NCI-H2196 (cell line): ENCODE data around the gene BPHL.
"Not testable (repeated sequence)": the region's sequence is repeated elsewhere in the genome, so short reads cannot be mapped to it uniquely, and the experiment has no call there.

Experiments used
- DNase-seq: peaks from one replicate; lab custom pipeline; 2025; ENCODE audit not compliant: unreplicated experiment; lab: John Stamatoyannopoulos, UW

The BPHL gene

DNA sequence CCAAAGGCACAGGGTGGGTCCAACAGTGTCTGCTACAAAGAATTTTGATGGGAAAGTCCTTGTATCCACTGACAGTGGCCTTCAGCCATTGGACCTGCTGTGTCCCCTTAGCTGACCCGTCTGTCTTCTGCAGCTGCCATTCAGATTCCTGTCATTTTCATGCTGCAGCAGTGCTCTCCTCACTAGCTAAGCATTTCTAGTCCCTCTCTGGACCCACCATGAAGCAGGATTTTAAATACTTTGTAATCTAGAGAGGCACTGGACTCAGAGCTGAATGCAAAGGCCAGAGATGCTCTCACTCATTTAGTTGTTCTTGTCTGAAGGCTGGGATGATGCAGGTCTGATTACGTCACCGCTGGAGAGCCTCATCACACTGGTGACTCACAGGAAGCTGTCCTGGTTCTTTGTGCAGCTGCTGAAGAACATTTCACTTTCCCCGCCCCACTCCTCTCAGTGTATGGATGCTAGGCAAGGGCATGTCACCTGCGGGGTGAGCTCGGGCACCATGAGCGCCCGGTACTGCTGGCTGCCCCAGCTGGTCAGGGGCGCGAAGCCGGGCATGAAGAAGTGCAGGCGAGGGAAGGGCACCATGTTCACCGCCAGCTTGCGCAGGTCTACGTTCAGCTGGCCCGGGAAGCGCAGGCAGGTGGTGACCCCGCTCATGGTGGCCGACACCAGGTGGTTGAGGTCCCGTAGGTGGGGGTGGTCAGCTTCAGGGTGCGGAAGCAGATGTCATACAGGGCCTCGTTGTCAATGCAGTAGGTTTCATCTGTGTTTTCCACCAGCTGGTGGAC lies 58.2 kb downstream of the BPHL start:
- DNase-seq, result peak; percentile 56

DNA sequence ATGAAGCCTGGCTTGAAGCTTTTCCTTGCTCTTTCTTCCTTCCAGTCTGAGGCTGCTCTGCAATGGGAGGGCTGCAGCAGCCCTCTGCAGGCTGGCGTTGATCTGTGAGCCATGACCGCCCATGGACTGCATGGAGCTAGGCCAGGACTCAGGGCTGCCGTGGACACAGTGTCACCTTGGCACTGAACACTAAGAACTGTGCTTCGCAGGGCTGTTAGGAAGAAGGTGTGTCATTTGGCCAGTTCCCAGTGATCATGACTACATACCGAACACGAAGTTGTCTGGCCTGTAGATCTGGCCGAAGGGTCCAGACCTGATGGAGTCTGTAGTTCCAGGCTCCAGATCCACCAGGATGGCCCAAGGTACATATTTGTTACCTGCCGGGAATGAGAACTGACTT lies 60.2 kb downstream of the BPHL start:
- not testable (repeated sequence) for DNase-seq

DNA sequence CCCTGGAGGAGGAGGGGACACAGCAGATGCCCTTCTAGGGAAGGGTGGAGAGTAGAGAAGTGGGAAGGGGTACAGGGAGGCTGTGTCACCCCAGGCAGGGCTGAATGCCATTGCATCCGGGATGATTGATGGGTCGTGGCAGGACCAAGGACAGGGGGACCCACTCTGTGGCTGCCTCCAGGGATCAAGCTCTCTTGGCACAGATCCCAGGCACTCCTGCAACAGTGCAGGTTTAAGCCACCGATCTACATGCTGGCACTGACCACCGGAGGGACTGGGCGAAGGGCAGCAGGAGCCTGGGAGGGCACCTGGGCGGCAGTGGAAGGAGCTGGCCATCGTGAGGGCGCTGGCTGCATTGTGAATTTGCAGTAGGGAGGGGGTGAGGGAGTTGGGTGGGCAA lies 61.4 kb downstream of the BPHL start:
- DNase-seq, result not testable (repeated sequence)

DNA sequence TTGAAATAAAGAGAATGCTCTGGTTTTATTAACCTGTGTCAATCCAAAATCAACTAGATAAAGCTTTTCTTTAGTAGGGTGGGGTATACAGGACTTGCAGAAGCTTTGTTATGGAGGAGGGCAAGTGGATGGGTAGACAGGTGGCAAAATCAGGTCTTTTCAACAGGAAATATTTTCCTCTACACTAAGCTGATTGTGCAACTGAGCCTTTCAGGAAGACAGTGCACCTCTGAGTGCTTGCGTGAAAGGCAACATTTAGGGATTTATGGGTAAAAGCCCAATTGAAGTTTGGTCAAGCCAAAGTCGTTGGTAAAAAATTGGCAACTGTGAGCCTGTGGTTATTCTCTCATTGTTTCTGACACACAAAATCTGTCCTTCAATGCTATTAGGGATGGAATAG lies 62.6 kb downstream of the BPHL start:
- no peak for DNase-seq

DNA sequence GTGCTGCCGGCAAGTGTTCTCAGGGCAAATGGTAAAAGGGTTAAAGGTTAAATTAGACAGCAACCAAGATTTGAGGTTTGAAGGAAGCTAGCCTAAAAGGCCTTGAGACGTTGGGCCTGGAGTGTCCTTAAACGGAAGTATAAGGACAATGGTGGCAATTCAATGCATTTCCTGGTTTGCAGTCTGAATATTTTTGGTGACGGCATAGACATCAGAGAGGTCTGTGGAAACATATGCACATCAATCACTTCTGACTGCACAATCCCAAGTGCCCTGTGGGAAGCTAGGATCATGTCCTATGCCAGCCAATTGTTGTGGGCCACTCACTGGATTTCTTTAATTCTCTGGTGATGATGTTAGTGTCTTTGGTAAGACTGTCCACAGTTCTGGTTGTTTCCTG lies 64.6 kb downstream of the BPHL start:
- DNase-seq, result no peak

DNA sequence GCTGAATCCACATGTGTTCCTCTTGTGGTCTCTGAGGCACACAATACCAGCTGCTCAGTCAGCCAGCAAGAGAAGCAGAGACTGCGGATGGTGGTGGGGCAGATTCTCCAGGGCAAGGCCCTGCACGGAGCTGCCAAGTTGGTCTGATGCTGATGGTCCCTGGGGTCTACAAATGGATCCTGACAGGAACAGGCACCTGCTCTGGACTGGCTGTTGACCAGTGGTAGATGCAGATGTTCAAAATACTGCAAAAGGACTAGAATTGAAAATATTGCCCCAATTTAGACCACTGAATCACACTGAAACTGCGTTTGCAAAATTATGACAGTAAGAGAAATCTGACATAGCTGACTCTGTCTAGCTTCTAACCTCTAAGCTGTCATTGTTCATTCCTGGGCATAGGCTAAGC lies 68.5 kb downstream of the BPHL start:
- no peak for DNase-seq

DNA sequence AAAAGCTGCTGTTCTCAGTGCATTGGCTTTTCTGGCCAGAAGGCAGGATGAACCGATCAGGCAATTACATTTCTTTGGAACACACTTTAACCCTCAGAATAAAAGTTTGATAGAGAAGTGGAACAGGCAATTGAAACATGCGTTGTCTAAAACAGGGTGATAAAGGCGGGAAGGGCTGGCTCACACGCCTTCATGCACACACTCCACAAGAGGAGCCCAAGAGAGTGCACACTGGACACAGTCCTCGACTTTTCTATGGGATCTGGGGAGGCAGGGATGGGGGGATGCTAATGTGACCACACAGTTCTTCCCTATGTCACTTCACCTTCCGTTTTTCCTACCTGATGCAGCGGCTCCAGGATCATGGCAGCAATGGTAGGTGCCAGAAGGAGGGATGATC lies 69.8 kb downstream of the BPHL start:
- no peak for DNase-seq

DNA sequence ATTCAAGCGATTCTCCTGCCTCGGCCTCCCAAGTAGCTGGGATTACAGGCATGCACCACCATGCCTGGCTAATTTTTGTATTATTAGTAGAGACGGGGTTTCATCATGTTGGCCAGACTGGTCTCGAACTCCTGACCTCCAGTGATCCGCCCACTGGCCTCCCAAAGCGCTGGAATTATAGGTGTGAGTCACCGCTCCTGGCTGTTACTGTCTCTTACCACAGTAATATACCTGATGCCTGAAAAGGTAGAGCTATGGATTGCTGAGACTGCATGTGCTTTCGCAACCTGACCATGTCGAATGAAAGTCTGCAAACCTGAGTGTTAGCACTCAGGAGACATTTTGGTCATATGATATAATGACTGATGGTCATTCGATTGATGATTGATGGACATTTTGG lies 70.7 kb downstream of the BPHL start:
- DNase-seq, result not testable (repeated sequence)

DNA sequence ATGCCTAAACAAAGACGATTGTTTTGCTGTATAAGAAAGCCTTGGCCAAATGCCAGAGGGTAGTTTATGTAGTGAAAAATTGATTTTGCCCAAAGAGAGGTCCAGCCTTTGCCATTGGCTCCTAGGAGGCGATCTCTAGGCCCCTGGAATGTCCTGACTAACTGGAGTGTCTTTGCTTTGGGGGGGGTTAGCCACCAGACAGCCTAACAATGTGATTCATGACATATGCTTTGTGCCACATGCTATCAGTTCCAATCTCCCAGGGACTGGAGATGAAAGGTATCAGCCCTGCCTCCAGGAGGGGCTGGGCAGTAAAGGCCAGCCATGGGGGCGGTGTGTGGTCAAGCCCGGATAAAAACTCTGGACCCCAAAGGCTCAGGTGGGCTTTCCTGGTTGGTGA lies 71.5 kb downstream of the BPHL start:
- no peak for DNase-seq

DNA sequence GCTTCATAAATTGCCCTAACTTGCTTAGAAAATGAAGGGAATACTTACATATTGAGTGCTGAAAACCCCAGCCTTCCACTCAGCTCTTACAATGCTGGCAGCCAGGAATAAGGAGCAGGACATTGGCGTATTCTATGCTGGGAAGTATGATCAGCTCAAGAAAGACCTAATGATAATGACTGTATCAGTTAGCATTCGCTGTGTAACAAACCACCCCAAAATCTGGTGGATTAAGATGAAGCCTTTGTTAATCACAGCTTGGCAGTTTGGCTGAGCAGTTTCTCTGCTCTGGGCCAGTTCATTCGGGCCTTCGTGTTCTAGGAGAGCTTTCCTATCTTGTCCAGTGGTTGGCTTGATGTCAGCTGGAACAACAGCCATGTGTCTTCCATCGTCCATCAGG lies 72.3 kb downstream of the BPHL start:
- DNase-seq, result no peak

DNA sequence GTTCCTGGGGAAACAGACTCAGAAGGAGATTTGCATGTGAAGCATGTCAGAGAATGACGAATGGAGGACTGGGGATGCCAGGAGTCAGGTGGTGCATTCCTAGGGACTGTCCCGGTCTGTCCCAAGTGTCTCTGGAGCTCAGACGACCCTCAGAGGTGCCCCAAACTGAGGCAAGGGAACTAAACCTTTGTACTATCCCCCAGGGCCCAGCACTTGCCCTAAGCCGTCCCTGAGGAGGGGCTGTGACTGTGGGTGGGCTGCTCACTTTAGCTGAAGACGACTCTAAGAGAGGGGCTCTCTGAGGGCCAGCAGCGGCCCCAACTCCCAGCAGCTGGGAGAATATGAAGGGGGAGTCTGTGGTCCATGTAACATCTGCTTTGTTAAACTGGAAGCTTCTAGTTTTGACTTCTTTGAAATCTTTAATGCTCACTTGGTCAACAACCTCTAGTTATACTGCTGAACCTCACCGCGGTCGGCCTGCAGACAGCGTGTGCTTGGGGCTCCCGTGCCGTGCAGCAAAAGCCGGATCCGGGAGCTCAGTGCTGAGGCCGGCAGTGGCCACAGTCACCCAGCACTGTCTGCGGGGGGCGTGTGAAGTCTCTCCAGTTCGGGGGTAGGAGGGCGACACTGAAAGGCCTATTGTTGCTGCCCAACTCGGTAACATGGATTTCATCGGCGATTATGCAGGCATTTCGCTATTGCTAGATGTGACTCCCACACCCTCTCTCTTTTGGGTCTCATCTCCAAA lies 74.8 kb downstream of the BPHL start:
- no peak for DNase-seq

DNA sequence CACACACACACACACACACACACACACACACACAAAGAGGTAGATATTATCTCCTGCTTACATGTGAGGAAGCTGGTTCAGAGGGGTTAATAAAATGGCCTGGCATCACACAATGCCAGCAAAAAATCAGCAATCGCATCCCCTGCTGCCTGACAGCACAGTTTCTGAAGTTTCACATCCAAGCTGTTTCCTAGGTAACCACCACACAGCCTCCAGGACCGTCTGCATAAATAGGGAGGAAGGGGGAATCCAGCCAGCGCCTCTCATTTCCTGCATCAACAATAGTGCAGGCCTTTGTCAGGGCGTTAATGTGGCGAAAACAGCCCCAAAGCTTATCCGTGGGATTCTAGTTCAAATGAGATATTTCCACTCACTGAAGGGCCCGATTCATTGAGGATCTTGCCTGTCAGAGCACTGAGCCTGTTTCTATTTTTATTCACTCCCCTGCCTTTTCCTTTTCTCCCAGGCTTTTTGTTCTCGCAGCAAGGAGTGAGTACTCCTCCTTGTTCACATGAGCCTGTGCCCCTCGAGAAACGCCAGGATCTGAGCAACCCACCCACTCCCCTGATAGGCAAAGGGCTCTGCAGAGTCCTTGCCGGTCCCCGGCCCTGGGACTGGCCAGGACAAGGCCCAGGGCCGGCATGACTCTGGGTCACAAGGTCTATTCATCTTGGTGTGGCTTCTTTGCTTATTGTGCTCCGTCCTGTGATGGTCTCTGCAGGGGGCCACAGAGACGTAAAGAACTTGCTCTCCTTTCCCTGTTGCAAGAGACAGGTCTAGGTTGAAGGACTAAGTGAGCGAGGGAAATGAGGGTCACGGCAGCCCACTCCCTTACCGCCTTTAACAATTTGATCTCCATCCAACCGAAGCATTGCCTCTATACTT lies 76.3 kb downstream of the BPHL start:
- DNase-seq, result no peak

DNA sequence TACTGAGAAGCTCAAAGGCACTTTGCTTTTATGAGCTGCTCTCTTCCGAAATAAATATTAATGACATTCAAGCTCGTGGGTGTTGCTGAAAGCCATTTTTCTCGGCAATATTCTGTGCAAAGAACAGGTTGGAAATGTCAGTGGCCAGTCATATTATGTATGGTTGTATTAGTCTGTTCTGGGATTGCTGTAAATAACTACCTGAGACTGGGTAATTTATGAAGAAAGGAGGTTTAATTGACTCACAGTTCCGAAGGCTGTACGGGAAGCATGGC lies 76.8 kb downstream of the BPHL start:
- no peak for DNase-seq

DNA sequence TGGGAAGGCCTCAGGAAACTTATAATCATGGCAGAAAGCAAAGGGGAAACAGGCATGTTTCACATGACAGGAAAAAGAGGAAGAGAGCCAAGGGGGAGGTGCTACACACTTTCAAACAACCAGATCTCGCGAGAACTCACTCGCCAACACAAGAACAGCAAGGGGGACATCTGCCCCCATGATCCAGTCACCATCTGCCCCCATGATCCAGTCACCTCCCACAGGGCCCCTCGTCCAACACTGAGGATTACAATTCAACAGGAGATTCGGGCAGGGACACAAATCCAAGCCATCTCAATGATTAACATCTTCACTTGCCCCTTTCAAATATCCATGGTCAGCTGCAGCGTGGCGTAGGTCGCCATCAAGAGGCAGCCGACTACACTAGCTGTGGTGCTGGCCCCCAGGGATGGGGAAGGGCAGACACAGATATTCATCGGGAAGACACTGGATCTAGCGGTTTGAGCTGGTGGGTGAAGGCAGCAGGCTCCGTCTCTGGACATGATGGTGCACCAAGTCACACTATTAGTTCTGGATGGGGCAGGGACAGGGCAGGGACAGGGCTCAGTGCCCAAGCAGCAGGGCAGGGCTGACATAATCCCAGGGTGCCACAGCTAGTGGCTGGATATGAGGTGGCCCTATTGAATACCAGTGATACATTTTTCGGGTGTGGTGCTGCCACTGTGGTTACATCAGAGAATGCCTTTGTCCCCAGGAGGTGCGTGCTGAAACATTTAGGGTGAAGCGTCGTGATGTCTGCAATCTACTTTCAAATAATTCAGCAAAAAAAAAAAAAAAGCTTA lies 77.4 kb downstream of the BPHL start:
- no peak for DNase-seq

DNA sequence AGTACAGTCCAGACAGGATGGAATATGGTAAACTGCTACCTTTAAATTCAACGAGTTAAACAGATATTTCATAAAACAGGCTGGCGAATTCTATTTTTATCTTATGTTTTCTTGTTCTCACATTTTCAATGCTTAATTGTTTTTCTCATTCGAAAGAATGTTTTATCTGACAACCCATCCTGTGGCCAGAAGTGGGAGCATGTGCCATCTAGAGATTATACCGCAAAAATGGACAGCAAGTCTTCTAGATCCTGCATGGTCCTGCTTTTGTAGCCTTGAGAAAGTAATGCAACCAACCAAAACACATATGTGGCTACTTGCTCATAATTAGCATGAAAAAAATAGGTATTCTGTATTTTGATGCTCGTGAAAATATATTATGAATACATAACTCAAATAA lies 78.3 kb downstream of the BPHL start:
- no peak for DNase-seq

DNA sequence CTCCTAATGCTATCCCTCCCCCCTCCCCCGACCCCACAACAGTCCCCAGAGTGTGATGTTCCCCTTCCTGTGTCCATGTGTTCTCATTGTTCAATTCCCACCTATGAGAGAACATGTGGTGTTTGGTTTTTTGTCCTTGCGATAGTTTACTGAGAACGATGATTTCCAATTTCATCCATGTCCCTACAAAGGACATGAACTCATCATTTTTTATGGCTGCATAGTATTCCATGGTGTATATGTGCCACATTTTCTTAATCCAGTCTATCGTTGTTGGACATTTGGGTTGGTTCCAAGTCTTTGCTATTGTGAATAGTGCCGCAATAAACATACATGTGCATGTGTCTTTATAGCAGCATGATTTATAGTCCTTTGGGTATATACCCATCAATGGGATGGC lies 79.2 kb downstream of the BPHL start:
- DNase-seq, result not testable (repeated sequence)

DNA sequence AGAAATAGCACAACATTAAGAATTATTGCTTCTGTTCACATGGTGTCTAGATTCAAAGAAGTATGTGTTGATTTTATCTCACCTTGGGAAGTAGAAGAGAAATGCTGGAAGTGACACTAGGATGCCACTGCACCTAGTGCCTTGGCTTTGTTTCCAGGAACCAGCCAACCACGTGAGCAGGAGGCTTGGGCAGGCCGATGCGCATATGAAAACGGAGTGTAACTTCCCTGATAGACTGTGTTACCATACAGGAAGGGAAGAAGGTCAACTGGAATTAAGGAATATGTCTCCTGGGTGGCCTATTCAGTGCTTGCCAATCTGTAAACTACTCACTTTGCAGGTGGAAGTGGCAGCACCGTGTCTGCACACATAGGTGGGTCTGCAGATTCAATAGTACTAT lies 80.9 kb downstream of the BPHL start:
- no peak for DNase-seq

DNA sequence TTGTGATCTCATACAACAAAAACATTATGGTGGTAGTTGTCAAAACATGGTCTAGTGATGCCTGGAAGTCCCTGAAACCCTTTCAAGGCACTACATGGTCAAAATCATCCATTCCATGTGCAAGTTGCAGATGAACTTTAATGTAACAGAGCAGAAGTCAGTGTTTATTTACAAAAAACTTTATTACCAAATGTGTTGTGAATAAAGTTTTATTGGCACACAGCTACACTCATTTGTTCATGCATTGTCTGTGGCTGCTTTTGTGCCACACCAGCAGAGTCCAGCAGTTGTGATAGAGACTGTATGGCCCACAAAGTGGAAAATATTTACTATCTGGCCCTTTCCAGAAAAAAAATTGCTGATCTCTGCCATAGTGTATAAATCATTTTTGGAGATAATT lies 82.2 kb downstream of the BPHL start:
- no peak for DNase-seq

DNA sequence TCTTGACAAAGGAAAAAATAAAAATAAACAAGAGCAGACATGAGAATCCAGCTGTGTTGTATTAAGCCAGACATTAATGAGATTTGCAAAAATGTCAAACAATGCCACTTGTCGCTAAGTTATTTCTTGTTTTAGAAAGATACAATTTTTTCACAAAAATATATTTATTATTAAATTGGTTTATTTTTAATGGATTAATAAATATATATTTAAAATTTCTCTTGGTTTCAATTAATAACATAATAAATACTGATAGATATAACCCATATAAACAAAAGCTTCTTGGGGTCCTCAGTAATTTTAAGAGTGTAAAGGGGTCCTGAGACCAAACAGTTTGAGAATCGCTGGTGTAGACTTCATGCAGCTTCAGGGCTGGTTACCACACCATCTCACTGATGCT lies 82.9 kb downstream of the BPHL start:
- DNase-seq, result no peak
